GM18951 (cell line): ENCODE results near the gene ST8SIA2.

Source experiments
- POLR2A ChIP-seq: IDR thresholded peaks from 4 replicates; pipeline ENCODE4 v1.6.1; 2011; ENCODE audit warnings: mild to moderate bottlenecking; ENCODE audit not compliant: insufficient read length, insufficient read depth; ENCODE audit errors: extremely low read depth
- in situ Hi-C: fragments of 300-500 bp; cut with MboI; formaldehyde crosslinking; loops from one replicate; pipeline ENCODE4 v1.12.0; 2022; ENCODE audit warnings: low sequenced_read_pairs, mixed read lengths, inconsistent platforms; ENCODE audit not compliant: unreplicated experiment

Gene ST8SIA2

GRCh38 chr15:92409006-92409405, 15.3 kb downstream of the ST8SIA2 start:
- in situ Hi-C loops: no loop called here
- TF ChIP-seq POLR2A: no peak

GRCh38 chr15:92409521-92409920, 15.8 kb downstream of the ST8SIA2 start:
- in situ Hi-C loops: no loop called here
- no peak for TF ChIP-seq POLR2A

GRCh38 chr15:92410537-92410936, 16.9 kb downstream of the ST8SIA2 start:
- in situ Hi-C loops: no loop called here

GRCh38 chr15:92411256-92411655, 17.6 kb downstream of the ST8SIA2 start:
- no peak for TF ChIP-seq POLR2A

More at GRCh38 chr15:92410537-92410936, 16.9 kb downstream of the ST8SIA2 start:
- TF ChIP-seq POLR2A: no peak

DNA sequence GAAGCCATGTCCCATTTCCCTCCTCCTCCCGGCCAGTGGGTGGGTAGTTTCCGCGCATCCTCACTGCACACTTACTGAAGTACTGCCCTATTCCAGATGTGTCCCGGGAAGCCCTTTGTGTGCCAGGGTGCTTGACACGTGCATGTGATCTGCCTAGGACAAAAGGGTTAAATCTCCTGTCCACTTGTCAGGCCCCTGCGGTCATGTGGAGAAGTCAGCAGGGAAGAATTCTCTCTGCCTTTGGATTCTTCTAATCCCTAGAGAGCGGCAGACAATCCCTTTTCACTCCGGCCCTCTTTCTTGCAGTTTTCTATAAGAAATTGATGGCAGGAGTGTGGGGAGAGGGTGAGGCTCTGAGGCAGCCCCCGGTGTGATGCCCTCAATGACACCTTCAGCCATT, 19.8 kb downstream of the ST8SIA2 start:
- in situ Hi-C loops: no loop called here
- TF ChIP-seq POLR2A: no peak

More at GRCh38 chr15:92411256-92411655, 17.6 kb downstream of the ST8SIA2 start:
- in situ Hi-C loops: no loop called here

DNA sequence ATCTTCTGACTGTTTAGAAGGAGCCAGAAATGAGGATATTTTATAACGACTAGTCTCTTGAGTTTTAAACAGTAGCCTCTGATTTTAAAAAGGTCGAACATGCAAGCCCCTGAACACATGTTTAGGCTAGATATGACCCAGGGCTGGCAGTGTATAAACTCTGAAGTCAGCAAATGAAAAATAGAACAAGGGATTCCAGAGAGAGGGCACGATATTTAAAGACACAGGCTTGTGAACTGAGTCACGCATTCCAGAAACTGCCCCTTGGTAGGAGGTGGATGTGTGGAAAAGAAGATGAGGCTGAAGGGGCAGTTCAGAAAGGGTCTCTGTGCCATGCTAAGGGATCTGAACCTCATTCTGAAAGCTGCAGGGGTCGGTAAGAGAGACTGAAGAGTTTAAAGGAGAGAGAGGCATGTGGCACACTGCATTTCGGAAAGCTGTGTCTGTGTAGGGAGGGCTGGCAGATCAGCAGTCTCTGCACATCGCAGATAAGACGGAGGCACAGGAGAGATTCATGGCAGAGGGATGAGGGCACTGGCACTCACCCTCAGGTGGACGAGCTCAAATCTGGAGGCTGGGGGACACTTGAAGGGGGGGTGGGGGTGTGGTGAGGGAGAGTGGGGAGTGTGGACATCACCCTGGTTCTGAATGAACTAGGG, 22.1 kb downstream of the ST8SIA2 start:
- in situ Hi-C loops: no loop called here
- no peak for TF ChIP-seq POLR2A

GRCh38 chr15:92416557-92416956, 22.9 kb downstream of the ST8SIA2 start:
- TF ChIP-seq POLR2A: no peak
- in situ Hi-C loops: no loop called here

GRCh38 chr15:92417716-92418115, 24.0 kb downstream of the ST8SIA2 start:
- in situ Hi-C loops: no loop called here

DNA sequence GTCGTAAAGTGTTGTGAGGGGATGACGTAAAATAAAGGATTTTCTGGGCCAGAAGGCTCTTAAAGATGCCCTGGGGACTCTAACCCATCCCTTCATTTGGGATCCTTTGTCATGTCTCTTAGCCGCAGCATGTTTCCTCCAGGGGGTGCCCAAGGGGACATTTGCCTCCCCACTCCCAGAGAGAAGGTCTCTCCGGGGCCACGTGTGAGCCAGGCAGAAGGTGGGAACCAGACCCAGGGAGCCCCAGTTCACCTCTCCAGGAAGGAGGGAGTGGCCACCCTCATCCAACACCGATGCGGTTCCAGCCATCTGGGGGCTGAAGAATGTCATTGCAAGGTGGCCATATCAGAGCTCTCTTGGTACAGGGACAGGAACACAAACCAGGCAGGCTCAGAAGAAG, 25.2 kb downstream of the ST8SIA2 start:
- no peak for TF ChIP-seq POLR2A
- in situ Hi-C loops: no loop called here

More at GRCh38 chr15:92417716-92418115, 24.0 kb downstream of the ST8SIA2 start:
- no peak for TF ChIP-seq POLR2A

- in situ Hi-C loops: no loop called here
- no peak for TF ChIP-seq POLR2A
Measured at GRCh38 chr15:92421976-92422375, 28.3 kb downstream of the ST8SIA2 start.

DNA sequence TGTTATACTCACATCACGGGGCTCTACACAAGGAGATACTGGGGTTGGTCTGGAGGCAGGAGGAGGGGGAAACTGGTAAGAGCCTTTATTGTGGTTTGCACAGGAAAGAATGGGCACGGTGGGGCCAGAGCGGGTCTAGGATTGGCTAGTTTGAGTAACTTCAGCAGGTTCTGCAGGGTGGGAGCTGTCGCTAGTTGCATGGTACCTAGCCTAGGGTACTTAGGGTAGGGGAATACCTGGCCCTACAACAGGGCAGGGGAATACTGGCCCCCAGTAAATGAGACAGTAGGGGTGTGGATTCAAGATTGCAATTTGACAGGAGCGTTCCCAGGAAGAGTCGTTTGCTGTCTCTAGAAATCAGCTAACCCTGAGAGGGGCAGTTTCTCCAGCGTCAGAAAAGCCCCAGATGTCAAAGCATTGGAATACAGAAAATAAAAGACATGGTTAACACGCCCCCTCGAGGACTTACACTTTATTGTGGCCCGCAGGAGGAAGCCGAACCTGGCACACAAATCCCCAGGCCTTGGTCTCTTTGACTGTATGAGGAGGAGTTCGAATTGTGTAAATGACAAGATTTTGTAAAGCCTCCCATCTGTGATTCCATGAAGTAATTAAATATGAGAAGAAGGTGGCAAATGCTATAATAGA, 32.0 kb downstream of the ST8SIA2 start:
- in situ Hi-C loops: no loop called here
- TF ChIP-seq POLR2A: no peak

DNA sequence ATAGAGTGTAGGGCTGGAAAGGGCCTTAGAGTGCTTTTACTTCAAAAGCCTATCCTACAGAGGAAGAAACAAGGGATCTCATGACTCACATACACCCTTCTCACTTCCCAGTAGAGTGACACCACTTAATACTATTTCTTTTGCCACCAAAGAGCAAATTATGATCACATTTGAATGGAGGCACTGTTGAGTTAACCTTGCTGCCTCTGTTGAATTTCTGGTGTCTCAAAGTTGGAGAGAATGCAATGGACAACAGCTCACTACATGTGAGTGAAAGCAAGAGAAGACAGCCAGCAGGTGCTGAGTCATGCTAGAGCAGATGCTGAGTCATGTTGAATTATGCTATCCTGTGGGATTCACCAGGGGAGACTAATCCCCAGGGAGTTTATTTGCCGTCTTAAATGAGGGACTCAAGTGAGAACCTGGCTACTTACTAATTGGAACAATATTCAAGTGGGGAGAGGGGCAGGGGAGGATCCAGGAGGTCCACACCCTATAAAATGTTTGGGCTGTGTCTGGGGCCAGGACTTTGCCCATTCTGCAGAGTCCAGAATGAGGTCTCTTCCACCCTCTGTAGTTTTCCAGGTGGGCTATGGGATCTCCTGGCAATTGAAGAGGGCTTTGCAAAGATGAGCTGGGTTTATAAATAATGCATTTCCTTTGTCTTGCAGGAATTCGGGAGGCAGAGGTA, 35.8 kb downstream of the ST8SIA2 start:
- in situ Hi-C loops: no loop called here
- no peak for TF ChIP-seq POLR2A

- in situ Hi-C loops: no loop called here
- no peak for TF ChIP-seq POLR2A
Measured at GRCh38 chr15:92430069-92430440, 36.4 kb downstream of the ST8SIA2 start.

DNA sequence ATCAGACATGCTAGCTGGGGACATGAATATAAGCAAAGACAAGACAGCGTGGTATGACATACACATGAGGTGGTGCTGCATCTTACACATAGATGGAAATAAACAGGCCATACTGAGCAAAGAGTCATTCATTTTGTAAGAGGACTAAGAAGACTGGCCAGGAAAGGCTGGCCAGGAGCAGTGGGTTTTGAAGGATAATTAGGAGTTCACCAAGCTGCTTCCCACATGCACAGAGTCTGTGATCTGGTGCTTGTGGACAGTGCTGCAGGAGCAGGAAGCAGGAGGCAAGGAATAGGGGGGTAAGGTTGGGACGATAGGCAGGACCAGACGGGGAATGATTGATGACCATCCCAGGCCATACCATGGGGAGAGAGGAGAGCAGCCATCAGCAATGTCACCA, 41.5 kb downstream of the ST8SIA2 start:
- TF ChIP-seq POLR2A: no peak
- in situ Hi-C loops: no loop called here

DNA sequence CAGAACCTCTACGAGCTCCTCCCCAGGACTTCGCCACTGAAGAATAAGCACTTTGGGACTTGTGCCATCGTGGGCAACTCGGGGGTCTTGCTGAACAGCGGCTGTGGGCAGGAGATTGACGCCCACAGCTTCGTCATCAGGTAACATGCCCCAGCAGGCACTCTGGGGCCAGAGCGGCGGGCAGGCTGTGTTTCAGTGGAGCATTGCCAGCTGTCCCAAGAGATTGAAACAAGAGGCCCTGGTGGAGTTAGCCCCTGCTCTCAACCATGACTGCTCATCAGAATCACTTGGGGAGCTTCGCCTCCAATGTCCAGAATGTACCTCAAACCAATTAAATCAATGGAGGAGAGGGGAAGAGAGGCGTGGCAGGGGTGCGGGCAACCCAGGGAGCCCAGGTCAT, 44.8 kb downstream of the ST8SIA2 start:
- in situ Hi-C loops: no loop called here
- no peak for TF ChIP-seq POLR2A
